HG02884 (cell line): ENCODE measurements around the gene DMD.
A peak's percentile ranks its signal among the peaks of the same experiment; 100 is the strongest.
"Not testable (repeated sequence)": the region's sequence is repeated elsewhere in the genome, so short reads cannot be mapped to it uniquely, and the experiment has no call there.

Source experiments
- ATAC-seq: cut with Tn5 transposase; IDR thresholded peaks from one replicate; pipeline ENCODE4 v1.9.1; 2021; ENCODE audit warnings: mild to moderate bottlenecking, moderate library complexity; ENCODE audit not compliant: unreplicated experiment

The DMD gene

DNA sequence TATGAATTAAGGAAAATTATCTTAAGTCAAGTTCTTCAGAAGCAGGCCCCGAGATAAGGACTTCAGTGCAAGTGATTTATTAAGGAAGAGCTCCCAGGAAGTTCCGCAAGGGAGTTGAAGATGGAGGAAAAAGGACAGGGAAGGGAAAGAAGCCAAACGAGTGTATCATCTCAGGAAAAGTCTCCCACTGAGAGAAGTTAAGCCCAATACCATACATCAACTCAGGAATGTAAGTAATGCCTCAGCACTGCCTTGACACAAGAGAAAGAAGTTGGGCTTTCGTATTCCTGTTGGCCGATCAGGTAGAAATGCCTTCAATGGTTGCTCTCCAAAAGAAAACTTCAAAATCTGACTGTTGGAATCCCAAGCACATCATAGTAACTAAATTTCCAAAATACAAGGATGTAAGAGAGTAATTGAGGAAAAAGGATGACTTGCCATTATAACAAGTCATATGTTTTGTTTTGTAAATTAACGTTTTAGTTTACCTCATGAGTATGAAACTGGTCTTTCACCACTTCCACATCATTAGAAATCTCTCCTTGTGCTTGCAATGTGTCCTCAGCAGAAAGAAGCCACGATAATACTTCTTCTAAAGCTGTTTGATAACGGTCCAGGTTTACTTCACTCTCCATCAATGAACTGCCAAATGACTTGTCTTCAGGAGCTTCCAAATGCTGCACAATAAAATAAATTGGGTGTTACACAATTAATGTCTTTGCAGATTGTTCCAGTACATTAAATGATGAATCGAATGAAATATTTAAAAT, 566.7 kb downstream of the DMD start:
- no peak for ATAC-seq

DNA sequence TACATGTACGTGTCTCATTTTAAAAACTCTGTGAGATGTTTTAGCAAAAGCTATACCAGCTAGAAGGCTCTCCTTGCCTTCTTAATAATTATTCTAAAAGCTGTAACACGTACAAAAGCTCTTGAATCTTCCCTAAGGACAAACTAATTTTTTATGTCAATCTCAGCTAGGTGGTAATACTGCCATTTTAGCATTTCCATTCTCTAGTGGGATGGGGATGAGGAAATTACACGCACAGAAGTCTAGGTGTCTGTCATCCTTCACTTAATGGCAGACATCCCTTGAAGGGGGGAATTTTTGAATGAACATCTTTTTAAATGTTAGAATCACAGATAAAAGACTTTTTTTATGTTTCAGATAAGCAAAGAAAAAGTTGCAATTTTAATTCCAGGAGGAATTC, 569.1 kb downstream of the DMD start:
- no peak for ATAC-seq

DNA sequence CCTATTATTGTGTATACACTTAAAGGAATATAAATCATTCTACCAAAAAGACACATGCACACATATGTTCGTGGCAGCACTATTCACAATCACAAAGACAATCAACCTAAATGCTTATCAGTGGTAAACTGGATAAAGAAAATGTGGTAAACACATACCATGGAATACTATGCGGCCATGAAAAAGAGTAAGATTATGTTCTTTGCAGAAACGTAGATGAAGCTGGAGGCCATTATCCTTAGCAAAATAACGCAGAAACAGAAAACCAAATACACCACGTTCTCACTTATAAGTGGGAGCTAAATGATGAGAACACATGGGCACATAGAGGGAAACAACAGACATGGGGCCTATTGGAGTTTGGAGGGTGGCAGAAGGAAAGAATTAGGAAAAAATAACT, 593.2 kb downstream of the DMD start:
- no peak for ATAC-seq

DNA sequence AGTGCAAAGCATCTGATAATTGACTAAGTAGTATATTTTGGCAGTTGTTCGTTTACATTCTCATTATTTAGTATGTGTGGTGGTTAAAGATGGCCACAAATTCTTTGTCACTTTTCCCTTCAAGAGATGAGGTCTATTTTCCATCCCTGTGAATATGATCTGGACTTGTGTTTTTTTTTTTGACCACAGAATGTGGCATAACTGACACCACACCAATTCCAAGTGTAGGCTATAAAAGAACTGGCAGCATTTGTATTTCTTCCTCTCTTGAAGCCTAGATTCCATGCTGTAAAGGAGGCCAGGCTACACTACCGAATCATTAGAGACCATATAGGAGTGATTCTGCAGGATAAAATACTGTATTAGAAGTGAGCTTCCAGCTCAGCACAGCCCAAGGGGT, 596.6 kb downstream of the DMD start:
- no peak for ATAC-seq

DNA sequence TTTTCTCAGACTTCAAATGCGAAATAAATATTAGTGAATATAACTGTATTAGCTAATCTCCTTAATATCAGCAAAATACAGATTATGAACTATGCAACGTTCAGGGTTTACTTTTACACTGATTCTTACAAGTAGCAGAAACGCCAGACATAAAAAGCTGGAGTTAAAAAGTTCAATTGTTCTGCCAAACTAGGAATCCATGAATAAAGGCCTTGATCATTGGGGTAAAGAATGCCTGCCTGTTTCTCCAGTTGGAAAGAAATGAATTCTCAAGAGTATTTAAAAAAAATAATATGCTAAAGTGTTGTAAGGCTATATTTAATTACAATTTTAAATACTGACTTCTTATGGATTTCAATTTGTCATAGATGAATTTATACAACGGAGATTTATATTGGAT, 612.2 kb downstream of the DMD start:
- no peak for ATAC-seq

DNA sequence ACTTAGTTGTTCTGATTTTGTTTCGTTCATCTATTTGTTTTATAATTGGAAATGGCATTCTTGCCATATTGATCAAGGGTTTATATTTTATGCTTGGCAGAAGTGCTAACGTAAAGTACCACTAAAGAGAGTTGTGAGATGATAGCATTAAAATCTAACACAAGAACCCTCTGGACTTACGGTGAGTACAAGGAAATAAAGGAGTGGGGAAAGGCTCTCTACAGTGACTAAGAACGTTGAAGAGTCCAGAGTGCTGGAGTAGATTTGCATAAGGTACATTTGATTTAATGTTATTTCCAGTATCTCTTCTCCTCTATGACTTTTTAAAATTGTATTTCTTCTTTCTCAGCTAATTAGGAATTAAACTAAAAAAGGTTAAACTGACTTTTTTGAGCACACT, 612.6 kb downstream of the DMD start:
- no peak for ATAC-seq

DNA sequence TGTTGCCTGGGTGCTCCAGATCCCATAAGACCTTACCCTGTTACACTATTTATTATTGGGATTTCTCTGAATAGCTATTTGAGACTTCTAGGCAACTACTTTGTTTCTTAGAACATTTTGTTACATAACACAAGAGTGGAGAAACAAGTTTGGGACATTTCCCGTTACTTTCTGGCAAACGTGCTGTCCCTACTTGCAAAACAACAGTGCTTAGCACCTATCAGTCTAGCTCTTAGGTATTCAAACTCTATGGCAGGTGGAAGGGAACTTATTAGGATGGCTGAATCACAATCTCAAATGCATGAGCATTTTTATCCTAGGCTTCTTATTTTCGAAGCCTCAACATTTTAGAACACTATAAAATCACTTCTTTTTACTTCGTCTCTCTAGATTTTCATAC, 613.6 kb downstream of the DMD start:
- ATAC-seq: no peak

DNA sequence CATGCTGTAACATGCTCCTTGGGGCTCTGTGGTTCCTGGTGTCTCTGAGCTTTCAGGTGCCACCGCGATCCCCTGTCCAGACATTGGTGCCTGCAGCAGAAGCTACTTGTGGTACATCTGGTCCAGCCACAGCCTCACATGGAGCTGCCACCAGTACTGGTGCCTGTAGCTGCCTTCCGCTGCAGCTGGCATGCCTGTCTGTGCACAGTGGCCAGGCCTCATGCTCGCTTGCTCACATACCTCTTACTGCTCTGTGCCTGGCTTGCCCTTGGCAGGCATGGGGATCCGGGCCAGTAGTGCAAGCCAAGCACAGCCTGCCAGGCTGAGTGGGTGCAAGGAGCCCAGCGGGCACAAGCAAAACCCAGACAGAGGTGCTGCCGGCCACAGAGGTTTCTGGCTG, 618.6 kb downstream of the DMD start:
- no peak for ATAC-seq

DNA sequence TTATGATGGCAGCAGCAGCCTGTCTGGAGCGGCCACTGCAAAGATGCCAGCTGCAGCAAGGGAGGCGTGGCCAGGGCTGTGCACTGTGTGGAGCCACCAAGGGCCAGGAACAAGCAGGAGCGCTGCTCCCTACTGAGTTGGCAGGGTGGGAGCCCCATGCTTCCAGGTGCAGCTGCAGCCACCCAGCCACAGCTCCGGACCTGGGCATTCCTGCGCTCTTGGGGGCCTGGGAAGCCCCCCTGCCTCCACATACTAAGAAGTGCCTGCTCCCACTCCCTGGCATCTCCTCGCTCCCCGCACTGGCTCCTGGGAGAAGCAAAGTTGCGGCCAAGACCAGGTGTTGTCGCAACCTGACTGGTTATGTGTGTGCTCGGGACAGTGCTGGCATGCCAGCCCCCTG, 619.8 kb downstream of the DMD start:
- ATAC-seq: no peak

DNA sequence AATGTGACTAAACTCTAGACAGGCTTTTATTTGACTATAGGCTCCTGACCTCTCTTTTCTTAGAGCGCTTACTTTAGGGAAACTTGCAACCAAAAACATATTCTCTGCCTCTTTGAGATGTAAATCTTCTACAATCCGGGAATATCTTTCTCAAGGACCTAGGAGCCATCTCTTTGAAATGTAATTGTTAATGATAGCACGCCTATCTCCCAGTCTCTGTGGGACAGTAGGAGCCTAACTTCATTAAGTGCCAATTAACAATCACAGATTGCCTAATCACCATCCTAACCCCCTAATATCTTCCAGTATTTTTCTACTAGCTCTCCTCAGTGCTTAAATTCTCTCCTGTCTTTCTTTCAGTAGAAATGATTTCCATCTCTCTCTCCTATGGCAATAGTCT, 628.6 kb downstream of the DMD start:
- ATAC-seq: no peak

DNA sequence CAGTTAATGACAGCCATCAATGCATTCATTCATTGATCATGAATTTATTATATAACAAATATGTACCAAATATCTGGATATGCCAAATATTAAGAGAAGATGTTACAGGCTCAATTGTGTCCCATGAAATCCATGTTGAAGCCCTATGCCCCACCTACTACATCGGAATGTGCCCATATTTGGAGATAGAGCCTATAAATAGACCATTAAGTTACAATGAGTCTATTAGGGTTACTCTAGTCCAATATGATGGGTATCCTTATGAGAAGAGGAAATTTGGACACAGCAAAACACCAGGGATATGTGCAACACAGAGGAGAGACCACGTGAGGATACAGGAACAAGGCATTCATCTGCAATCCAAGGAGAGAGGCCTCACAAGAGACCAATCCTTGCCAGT, 634.5 kb downstream of the DMD start:
- ATAC-seq: no peak

DNA sequence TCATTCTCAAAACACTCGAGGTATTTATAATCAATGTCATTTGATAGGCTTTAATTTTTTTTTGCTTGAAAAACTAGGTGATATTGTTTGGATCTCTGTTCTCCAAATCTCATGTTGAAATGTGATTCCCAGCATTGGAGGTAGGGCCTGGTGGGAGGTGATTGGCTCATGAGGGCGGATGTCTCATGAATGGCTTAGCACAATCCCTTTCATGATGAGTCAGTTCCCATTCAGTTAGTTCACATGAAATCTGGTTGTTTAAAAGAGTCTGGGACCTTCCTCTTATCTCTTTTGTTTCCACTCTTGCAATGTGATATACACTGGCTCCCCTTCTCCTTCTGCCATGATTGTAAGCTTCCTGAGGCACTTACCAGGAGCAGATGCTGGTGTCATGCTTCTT, 638.7 kb downstream of the DMD start:
- no peak for ATAC-seq

DNA sequence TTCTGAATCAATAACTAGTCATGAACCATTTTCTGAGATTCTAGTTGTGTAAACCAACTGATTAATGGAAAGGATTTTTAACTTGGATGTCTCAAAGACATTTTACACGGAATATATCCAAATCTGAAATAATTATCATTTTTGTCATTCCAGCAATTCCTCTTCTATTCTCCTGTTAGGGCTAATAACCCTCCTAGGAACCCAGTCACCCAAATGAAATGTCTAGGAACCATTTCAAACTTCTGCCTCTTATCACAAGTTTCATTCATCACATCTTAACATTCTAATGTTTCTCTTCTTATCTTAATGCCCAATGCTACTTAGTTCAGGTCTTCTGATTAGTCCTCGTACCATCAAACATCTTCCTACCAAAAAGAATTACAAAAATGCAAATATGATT, 639.8 kb downstream of the DMD start:
- no peak for ATAC-seq

DNA sequence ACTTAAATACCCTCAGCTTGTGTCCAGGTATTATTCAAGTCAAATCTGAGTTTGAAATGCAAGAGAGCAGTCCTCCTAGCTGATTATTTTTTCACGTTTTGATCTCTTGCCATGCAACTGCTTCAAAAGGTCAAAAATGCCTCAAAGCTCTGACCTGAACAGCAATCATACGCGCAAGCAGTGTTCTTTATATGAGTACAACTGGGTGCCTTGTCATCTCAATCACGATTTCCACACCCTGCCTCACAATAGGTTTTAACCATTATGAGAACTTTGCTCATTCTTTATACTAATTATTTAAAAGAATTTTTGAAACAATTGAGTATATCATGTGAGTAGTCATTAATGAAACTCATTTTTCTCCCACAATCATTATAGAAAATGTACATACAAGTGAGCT, 649.1 kb downstream of the DMD start:
- ATAC-seq: no peak

DNA sequence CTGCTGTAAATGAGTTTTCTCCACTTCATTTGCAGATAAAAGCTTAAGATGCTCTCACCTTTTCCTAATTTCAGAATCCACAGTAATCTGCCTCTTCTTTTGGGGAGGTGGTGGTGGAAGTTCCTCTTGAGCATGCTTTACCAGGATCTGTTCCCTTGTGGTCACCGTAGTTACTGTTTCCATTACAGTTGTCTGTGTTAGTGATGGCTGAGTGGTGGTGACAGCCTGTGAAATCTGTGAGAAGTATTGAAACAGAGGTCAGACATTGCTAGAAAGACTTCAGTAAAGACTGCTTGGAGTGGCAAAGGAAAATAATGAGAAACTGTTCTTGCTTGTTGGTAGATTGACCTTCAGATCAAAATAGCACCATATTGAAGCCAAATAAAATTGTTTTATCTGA, 666.2 kb downstream of the DMD start:
- ATAC-seq: no peak

DNA sequence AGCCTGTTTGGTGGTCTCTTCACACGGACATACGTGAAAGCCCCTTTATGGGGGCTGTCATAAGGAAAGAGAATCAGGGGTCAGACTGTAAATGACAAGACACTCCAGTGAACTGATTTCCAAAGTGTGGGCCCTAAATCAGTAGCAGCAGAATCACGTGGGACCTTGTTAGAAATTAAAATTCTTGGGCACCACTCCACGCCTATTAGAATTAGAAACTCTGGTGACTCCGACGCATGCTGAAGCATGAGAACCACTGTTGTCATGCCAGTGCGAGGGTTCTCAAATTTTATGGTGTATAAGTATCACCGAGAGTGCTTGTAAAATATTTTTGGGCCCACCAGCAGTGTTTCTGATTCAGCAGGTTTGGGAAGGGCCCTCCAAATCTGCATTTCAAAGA, 672.8 kb downstream of the DMD start:
- ATAC-seq: no peak

DNA sequence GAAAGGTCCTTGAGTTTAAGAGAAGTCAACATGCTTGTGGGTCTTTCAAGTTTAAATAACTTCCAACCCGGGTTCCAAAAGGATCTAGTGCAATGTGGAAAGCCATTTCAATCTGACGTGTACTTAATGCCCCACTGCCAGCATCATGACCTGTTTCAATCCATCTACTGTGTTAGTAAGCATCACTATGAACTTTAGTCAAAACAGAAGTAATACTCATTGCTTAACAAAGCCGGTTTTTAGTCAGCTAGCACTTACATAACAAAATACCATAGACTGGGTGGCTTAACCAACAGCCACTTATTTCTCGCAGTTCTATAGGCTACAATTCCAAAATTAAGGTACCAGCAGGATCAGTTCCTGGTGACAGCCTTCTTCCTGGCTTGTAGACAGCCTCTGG, 677.5 kb downstream of the DMD start:
- peak; percentile 95 for ATAC-seq

DNA sequence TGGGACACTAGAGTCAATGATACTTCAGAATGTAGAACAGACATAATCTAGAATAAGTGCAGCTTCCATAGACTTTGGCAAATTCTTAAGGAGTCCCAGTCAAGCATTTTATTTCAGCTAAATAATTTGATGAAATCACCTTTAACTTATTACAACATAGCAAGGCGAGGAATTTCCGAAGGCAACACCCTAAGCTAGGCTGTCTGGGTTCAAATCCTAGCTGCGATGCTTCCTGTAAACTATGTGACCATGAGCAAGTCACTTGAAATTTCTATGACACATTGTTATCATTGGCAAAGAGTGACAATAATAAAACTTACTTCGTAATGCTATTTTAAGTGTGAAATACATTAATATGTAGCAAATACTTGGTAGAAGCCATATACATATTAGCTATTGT, 679.1 kb downstream of the DMD start:
- ATAC-seq: no peak

DNA sequence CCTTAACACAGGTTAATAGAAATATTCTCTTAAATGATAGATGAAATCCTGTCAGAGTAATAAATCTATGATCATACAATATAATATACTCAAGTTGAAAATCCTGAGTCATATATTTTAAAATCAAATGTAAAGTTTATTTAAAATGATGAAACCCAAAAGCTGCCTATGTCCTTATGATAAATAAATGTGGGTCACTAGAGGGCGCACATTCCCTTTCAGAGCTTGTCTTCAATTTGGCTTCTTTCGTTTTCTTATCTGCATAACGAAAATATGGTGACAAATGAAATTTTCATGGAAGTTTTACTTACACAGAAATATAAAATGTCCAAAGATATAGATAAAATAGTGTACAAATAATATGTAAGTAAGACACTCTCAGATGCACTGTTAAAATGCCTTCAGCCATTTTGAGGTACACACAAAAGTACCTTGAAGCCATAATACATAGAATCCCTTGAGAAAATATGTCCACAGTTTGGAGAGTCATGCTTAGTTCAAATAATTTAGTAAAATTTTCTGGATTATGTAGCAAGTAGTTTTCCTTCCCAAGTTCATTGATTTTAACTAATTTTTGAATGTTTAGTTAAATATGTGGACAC, 680.4 kb downstream of the DMD start:
- no peak for ATAC-seq

DNA sequence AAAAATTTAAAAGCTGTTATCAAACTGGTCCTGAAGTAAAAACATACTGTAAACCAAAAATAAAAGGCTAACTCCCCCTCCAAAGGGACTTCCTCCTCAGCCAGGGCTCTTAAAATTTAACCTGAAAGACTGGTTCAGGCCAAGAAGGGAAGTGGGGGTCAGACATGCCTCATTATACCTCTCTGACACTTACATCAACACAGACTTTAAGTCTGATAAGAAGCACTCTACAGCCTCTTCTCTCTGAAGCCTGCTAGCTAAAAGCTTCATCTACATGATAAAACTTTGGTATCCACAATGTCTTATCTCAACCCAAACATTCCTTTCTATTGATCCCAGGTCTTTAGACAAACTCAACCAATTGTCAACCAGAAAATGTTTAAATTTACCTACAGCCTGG, 682.9 kb downstream of the DMD start:
- ATAC-seq: not testable (repeated sequence)

DNA sequence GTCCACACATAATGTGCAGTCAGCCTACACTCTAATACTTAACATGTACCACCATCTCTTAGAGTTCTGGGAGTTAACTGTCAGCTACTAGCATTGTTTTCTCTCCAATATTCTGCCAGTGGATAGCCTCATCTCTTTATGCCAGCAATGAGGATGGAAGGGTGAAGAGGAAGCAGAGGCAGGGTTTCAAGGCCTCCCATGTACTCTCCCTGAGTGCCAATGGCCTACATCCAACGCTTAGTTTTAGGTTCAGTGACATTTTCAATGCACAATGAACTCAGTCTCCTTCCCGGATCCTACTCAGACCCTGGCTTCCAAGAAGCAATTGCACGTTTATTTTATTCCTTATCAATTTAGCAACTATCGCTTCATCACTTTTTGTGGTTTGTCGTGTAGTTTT, 686.1 kb downstream of the DMD start:
- no peak for ATAC-seq

DNA sequence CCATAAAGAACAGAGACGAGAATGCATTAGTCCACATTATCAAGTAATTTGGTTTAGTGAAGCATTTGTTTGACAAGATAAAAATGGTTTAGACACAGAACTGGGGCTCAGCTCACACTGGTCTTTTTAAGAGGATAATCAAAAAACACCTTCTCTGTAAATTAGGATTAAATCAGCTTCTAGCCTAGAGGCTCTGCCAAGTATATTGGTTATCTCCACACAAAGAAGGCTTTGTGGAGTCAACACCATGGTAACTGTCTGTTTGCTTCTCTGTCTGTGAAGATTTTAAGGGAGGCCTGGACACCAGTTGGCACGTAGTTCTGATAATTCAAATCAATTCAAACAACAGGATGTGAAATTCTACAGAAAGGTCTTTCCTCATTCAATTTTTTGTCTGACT, 687.0 kb downstream of the DMD start:
- no peak for ATAC-seq

DNA sequence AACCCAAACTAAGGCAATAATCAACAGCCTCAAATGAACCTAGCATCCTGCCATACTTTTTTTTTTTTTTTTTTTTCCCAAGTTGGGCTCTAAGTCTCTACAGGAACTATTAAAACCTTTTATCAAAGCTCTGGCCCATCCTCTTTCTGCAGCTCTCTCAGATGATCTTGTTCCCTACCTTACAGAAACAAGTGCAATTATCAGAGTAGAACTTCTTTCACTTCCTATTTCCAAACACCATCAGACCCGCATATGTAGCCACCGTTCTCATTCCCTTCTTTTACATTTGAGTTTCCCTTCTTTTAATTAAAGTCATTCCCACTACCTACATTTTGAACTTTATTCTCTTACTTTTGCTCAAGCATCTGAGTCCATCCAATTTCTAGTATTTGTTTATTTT, 690.6 kb downstream of the DMD start:
- ATAC-seq: no peak
